ENCODE data around the gene S1PR2. TPM values are rescaled to one million over a fixed set of nuclear protein-coding genes. Genes with fewer than 3 reads are reported as not detected.

Gene S1PR2
- total and polyA plus RNA-seq, 4 donors: 6.5 to 32.1 (median 13.0) TPM

GRCh38 chr19:10206226-10206885 is 24.8 kb downstream of the S1PR2 start:
- Histone ChIP-seq H3K4me1 (ENCODE audit: control insufficient read depth in 5 of 5, insufficient read depth in 5 of 5, low read length in 5 of 5) (peaks cover 0 to 4% (median 0%) of the 10 kb centered on the region in 5 donors), H3K9ac (ENCODE audit: insufficient read depth in 1 of 2, low read length in 2 of 2) (no peak overlapping the region), H3K4me3 (no peak overlapping the region), H3K27ac (ENCODE audit: low read depth in 1 of 2, low read length in 1 of 2) (peak overlapping the region in 1 of 2 donors; percentile 18), H3K9me3 (ENCODE audit: control insufficient read depth in 4 of 4, insufficient read depth in 3 of 4, low read length in 3 of 4) (peaks cover 0 to 6% (median 2%) of the 10 kb centered on the region in 4 donors), H3K36me3 (ENCODE audit: control insufficient read depth in 4 of 4, insufficient read depth in 4 of 4, low read length in 4 of 4) (peaks cover 0 to 7% (median 2%) of the 10 kb centered on the region in 4 donors), H3K27me3 (ENCODE audit: control insufficient read depth in 3 of 3, insufficient read depth in 3 of 3, low read length in 2 of 3) (no peaks in the 10 kb centered on the region)
- DNase-seq (peak; percentile 47 to 80 (median 75)), ATAC-seq (ENCODE audit: insufficient read depth, low FRiP score) (peak; percentile 27)
- no peak for TF ChIP-seq CTCF (IDR thresholded peaks at IDR 0.05; ENCODE audit: control extremely low read depth, extremely low read depth)
- WGBS, 2 donors: 64 to 89% methylated on average over 10 of the region's 10 CpGs

- peaks cover 0 to 4% (median 0%) of the 10 kb centered on the region in 5 donors for H3K4me1 ChIP-seq (ENCODE audit: control insufficient read depth in 5 of 5, insufficient read depth in 5 of 5, low read length in 5 of 5)
- TF ChIP-seq CTCF (IDR thresholded peaks at IDR 0.05; ENCODE audit: control extremely low read depth, extremely low read depth): no peak
- no peak overlapping the region for H3K9ac ChIP-seq (ENCODE audit: insufficient read depth in 1 of 2, low read length in 2 of 2)
- no peak overlapping the region for H3K4me3 ChIP-seq
- ATAC-seq (ENCODE audit: insufficient read depth, low FRiP score) (no peak), DNase-seq (no peak)
- peaks cover 0 to 6% (median 2%) of the 10 kb centered on the region in 4 donors for H3K9me3 ChIP-seq (ENCODE audit: control insufficient read depth in 4 of 4, insufficient read depth in 3 of 4, low read length in 3 of 4)
- no peaks in the 10 kb centered on the region for H3K27me3 ChIP-seq (ENCODE audit: control insufficient read depth in 3 of 3, insufficient read depth in 3 of 3, low read length in 2 of 3)
- WGBS, 2 donors: 83 to 96% methylated on average over 4 of the region's 4 CpGs
- peaks cover 0 to 7% (median 3%) of the 10 kb centered on the region in 4 donors for H3K36me3 ChIP-seq (ENCODE audit: control insufficient read depth in 4 of 4, insufficient read depth in 4 of 4, low read length in 4 of 4)
- no peak overlapping the region for H3K27ac ChIP-seq (ENCODE audit: low read depth in 1 of 2, low read length in 1 of 2)
Observed at GRCh38 chr19:10205636-10206035, 25.5 kb downstream of the S1PR2 start.

GRCh38 chr19:10203686-10204085 is 27.4 kb downstream of the S1PR2 start:
- 96 to 97% methylated on average over 3 of the region's 3 CpGs for WGBS, 2 donors
- Histone ChIP-seq H3K36me3 (ENCODE audit: control insufficient read depth in 4 of 4, insufficient read depth in 4 of 4, low read length in 4 of 4) (peaks cover 0 to 7% (median 3%) of the 10 kb centered on the region in 4 donors), H3K27ac (ENCODE audit: low read depth in 1 of 2, low read length in 1 of 2) (no peak overlapping the region), H3K4me1 (ENCODE audit: control insufficient read depth in 5 of 5, insufficient read depth in 5 of 5, low read length in 5 of 5) (peaks cover 0 to 4% (median 0%) of the 10 kb centered on the region in 5 donors), H3K4me3 (no peak overlapping the region), H3K9ac (ENCODE audit: insufficient read depth in 1 of 2, low read length in 2 of 2) (no peak overlapping the region), H3K9me3 (ENCODE audit: control insufficient read depth in 4 of 4, insufficient read depth in 3 of 4, low read length in 3 of 4) (peaks cover 0 to 6% (median 2%) of the 10 kb centered on the region in 4 donors), H3K27me3 (ENCODE audit: control insufficient read depth in 3 of 3, insufficient read depth in 3 of 3, low read length in 2 of 3) (no peaks in the 10 kb centered on the region)
- no peak for ATAC-seq (ENCODE audit: insufficient read depth, low FRiP score)
- no peak for DNase-seq
- TF ChIP-seq CTCF (IDR thresholded peaks at IDR 0.05; ENCODE audit: control extremely low read depth, extremely low read depth): no peak

Measured in lung (tissue), 12 donors.